ENCODE data around the gene DNAJC6.

Gene DNAJC6

GRCh38 chr1:65292861-65293593 is 16.3 kb upstream of the DNAJC6 start:
- DNase-seq, result no peak

GRCh38 chr1:65297706-65298105 is 11.6 kb upstream of the DNAJC6 start:
- no peak for DNase-seq

GRCh38 chr1:65299328-65299727 is 10.0 kb upstream of the DNAJC6 start:
- peak in 1 of 56 donors; percentile 10 for DNase-seq

- peak in 2 of 56 donors; percentile 34 to 41 for DNase-seq
These were observed 501 bp upstream of the DNAJC6 start for GRCh38 chr1:65308781-65309303.

- DNase-seq, result peak in 48 of 56 donors; percentile 16 to 82 (median 72)
These were observed 790 bp downstream of the DNAJC6 start for GRCh38 chr1:65310078-65310587.

GRCh38 chr1:65311760-65312159 is 2.4 kb downstream of the DNAJC6 start:
- DNase-seq, result no peak

- DNase-seq, result no peak
These were observed 6.9 kb downstream of the DNAJC6 start for GRCh38 chr1:65316233-65316632.

- DNase-seq, result no peak
These were observed 8.7 kb downstream of the DNAJC6 start for GRCh38 chr1:65317866-65318653.

GRCh38 chr1:65319141-65319540 is 9.8 kb downstream of the DNAJC6 start:
- DNase-seq, result peak in 36 of 56 donors; percentile 5 to 72 (median 36)

- DNase-seq, result no peak
These were observed 10.4 kb downstream of the DNAJC6 start for GRCh38 chr1:65319754-65320153.

- DNase-seq, result peak in 24 of 56 donors; percentile 5 to 68 (median 20)
These were observed 12.5 kb downstream of the DNAJC6 start for GRCh38 chr1:65321879-65322278.

- DNase-seq, result no peak
These were observed 13.9 kb downstream of the DNAJC6 start for GRCh38 chr1:65323246-65323645.

- DNase-seq, result no peak
These were observed 20.7 kb downstream of the DNAJC6 start for GRCh38 chr1:65330021-65330420.

GRCh38 chr1:65330822-65331221 is 21.5 kb downstream of the DNAJC6 start:
- DNase-seq, result no peak

GRCh38 chr1:65332821-65333220 is 23.5 kb downstream of the DNAJC6 start:
- peak in 22 of 56 donors; percentile 2 to 57 (median 11) for DNase-seq

GRCh38 chr1:65334081-65334480 is 24.7 kb downstream of the DNAJC6 start:
- DNase-seq, result no peak

GRCh38 chr1:65339866-65340468 is 30.6 kb downstream of the DNAJC6 start:
- no peak for DNase-seq

GRCh38 chr1:65341381-65341780 is 32.0 kb downstream of the DNAJC6 start:
- DNase-seq, result no peak

GRCh38 chr1:65343286-65343685 is 33.9 kb downstream of the DNAJC6 start:
- no peak for DNase-seq

GRCh38 chr1:65344171-65344814 is 35.0 kb downstream of the DNAJC6 start:
- DNase-seq, result no peak

GRCh38 chr1:65346190-65346589 is 36.8 kb downstream of the DNAJC6 start:
- DNase-seq, result no peak

Data from nucleus accumbens (tissue), 56 donors.